Pancreas (tissue), 10 donors: Measurements from ENCODE around the gene CRADD. TPM values are rescaled to one million over a fixed set of nuclear protein-coding genes. Genes with fewer than 3 reads are reported as not detected.

Source experiments
- ATAC-seq, 4 donors: fragments of 200-7000 bp; cut with Tn5 transposase; one replicate each; pipeline versions ENCODE4 v1.8.0 to v1.9.1; 2020; ENCODE audit warnings: mild to moderate bottlenecking in 4 of 4, moderate library complexity in 4 of 4
- DNase-seq, 6 donors: peaks; one replicate each; pipeline ENCODE4 v3.0.0-alpha.2; 2020
- FAIRE-seq: peaks from 2 replicates; lab custom pipeline; 2012; peaks lifted over from hg19 to GRCh38; lab: Jason Lieb, UNC
- H3K27ac ChIP-seq, 4 donors: fragments of 200-600 bp; sonication (generic); 1 replicate in 3 of 4; 2 replicates in 1 of 4; pipeline versions ENCODE4 v1.5.0 to v1.8.0; 2020
- H3K27me3 ChIP-seq, 4 donors: fragments of 200-600 bp; one replicate each; pipeline ENCODE4 v1.8.0; 2021
- H3K36me3 ChIP-seq, 3 donors: fragments of 200-600 bp; sonication (generic) in 1 of 3; one replicate each; pipeline versions ENCODE4 v1.5.0 to v1.8.0; 2020 to 2021
- H3K4me1 ChIP-seq, 3 donors: fragments of 200-600 bp; one replicate each; pipeline ENCODE4 v1.8.0; 2021
- H3K4me3 ChIP-seq, 4 donors: fragments of 200-600 bp; sonication (generic) in 2 of 4; one replicate each; pipeline versions ENCODE4 v1.5.0 to v1.8.0; 2020 to 2021
- H3K9me3 ChIP-seq, 4 donors: fragments of 200-600 bp; one replicate each; pipeline ENCODE4 v1.8.0; 2021
- CTCF ChIP-seq, 4 donors: fragments of 200-600 bp; sonication (generic) in 3 of 4; IDR thresholded peaks; one replicate each; pipeline versions ENCODE4 v1.5.0 to v1.8.0; 2021; ENCODE audit warnings: antibody characterized with exemption in 4 of 4
- WGBS, 2 donors: extraction: QIAGEN DNeasy Blood & Tissue Kit; methylation state at CpG; one replicate each; pipeline ENCODE4 v1.1.7; 2013; 5-methylcytosine and 5-hydroxymethylcytosine counted together
- intact Hi-C, 3 donors: fragments of 100-400 bp; cut with DNase I; formaldehyde crosslinking; loops; one replicate each; pipeline versions ENCODE4 v1.11.1 to v1.14.2; 2022
- polyA plus RNA-seq, 2 donors: library from polyadenylated mRNA; stranded (reverse); fragments of 200-250 nt; gene quantifications; one replicate each; pipeline ENCODE4 v1.2.3, GENCODE V29; 2013
- total RNA-seq, 6 donors: library from RNA; stranded (reverse); fragmentation: NEBNext Ultra II Directional in 4 of 6; extraction: Animal tissue kit (Norgen Biotek cat#: 25700) in 4 of 6; gene quantifications; one replicate each; pipeline versions ENCODE4 v1.2.1 to v1.2.4, GENCODE V29; 2021 to 2023
- donor health status: healthy with polysubstance abuse.
- donor health status: DM: no; HTN: no; CAD: no; lungs with moderate emphysema.
- donor health status: DM: no; HTN: no; CAD: no.
- donor health status: control.
- donor health status: control.
- donor health status: Bipolar disorder and iron deficiency.
- donor health status: DM: yes; HTN: yes; CAD: no.
- donor health status: DM: no; HTN: no; CAD: no.
- donor health status: DM: no; HTN: no; CAD: no.
- donor health status: DM: yes; HTN: yes; CAD: no.

CRADD gene
- total and polyA plus RNA-seq, 8 donors: 5.3 to 12.3 (median 9.2) TPM

- 94 to 97% methylated on average over 4 of the region's 4 CpGs for WGBS, 2 donors
- intact Hi-C loops: no loop called here
- no peak overlapping the region for H3K4me3 ChIP-seq
- no peak overlapping the region for H3K27ac ChIP-seq
- H3K27me3 ChIP-seq: no peaks in the 10 kb centered on the region
- no peaks in the 10 kb centered on the region for H3K4me1 ChIP-seq
- no peak for DNase-seq
- no peak for TF ChIP-seq CTCF (IDR thresholded peaks at IDR 0.05)
- H3K36me3 ChIP-seq: no peaks in the 10 kb centered on the region
- ATAC-seq: no peak
- H3K9me3 ChIP-seq: no peaks in the 10 kb centered on the region
- no peak for FAIRE-seq
Observed at GRCh38 chr12:93851257-93851671, 174.1 kb downstream of the CRADD start.

GRCh38 chr12:93852173-93852591, 175.0 kb downstream of the CRADD start:
- Histone ChIP-seq H3K4me1 (no peaks in the 10 kb centered on the region), H3K9me3 (no peaks in the 10 kb centered on the region), H3K4me3 (no peak overlapping the region), H3K27me3 (no peaks in the 10 kb centered on the region), H3K36me3 (no peaks in the 10 kb centered on the region), H3K27ac (no peak overlapping the region)
- DNase-seq (no peak), ATAC-seq (no peak), FAIRE-seq (no peak)
- intact Hi-C loops: no loop called here
- 83 to 87% methylated on average over 8 of the region's 8 CpGs for WGBS, 2 donors
- TF ChIP-seq CTCF (IDR thresholded peaks at IDR 0.05): no peak

GRCh38 chr12:93853698-93854478, 176.7 kb downstream of the CRADD start:
- Histone ChIP-seq H3K4me3 (no peak overlapping the region), H3K27ac (no peak overlapping the region), H3K9me3 (no peaks in the 10 kb centered on the region), H3K36me3 (no peaks in the 10 kb centered on the region), H3K27me3 (no peaks in the 10 kb centered on the region), H3K4me1 (no peaks in the 10 kb centered on the region)
- intact Hi-C loops: no loop called here
- ATAC-seq (no peak), FAIRE-seq (no peak), DNase-seq (no peak)
- no peak for TF ChIP-seq CTCF (IDR thresholded peaks at IDR 0.05)
- WGBS, 2 donors: 88 to 92% methylated on average over 17 of the region's 17 CpGs

- FAIRE-seq (no peak), DNase-seq (no peak), ATAC-seq (no peak)
- no peak for TF ChIP-seq CTCF (IDR thresholded peaks at IDR 0.05)
- H3K9me3 ChIP-seq: no peaks in the 10 kb centered on the region
- intact Hi-C loops: no loop called here
- no peak overlapping the region for H3K4me3 ChIP-seq
- H3K4me1 ChIP-seq: no peaks in the 10 kb centered on the region
- H3K27me3 ChIP-seq: no peaks in the 10 kb centered on the region
- H3K27ac ChIP-seq: no peak overlapping the region
- H3K36me3 ChIP-seq: no peaks in the 10 kb centered on the region
- 93 to 98% methylated on average over 4 of the region's 4 CpGs for WGBS, 2 donors
Observed at GRCh38 chr12:93855261-93855660, 178.1 kb downstream of the CRADD start.

DNA sequence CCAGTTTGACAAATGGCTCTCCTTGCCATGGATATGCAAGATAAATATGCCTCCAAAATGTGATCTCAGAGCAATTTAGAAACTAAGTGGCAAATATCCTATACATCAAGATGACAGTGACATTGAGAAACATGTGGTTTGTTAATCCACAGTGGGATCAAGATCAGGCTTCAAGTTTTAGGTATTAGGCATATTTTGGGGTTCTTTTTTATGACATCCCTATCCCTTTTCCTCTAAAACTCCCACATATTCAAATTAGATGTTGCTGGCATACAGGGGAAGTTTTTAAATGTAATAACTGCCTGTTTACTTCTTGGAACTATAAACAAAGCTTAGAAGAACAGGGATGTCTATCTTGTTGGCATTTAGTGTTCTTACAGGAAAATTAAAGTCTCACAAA, 179.4 kb downstream of the CRADD start:
- FAIRE-seq: no peak
- DNase-seq: no peak

More for the DNA sequence above, 179.4 kb downstream of the CRADD start:
- Histone ChIP-seq H3K36me3 (no peaks in the 10 kb centered on the region), H3K4me1 (no peaks in the 10 kb centered on the region), H3K27me3 (no peaks in the 10 kb centered on the region), H3K27ac (no peak overlapping the region), H3K4me3 (no peak overlapping the region), H3K9me3 (no peaks in the 10 kb centered on the region)
- ATAC-seq: no peak
- no peak for TF ChIP-seq CTCF (IDR thresholded peaks at IDR 0.05)
- intact Hi-C loops: no loop called here
